SH-SY5Y (cell line): ENCODE data around the gene DNAJA3.

Source experiments
- GATA2 ChIP-seq: IDR thresholded peaks from 2 replicates; pipeline ENCODE4 v1.6.1; 2011; ENCODE audit warnings: mild to moderate bottlenecking, low read depth, low read length
- GATA3 ChIP-seq: IDR thresholded peaks from 2 replicates; pipeline ENCODE4 v1.6.1; 2011; ENCODE audit warnings: low read depth, mild to moderate bottlenecking, low read length, moderate library complexity

- TF ChIP-seq GATA2, result no peak
- no peak for TF ChIP-seq GATA3
Measured at GRCh38 chr16:4404967-4405696, 20.5 kb upstream of the DNAJA3 start.
